Stimulated activated CD8-positive, alpha-beta memory T cell treated with anti-CD3 and anti-CD28 coated beads, Interleukin-12 subunit alpha, Interleukin-12 subunit beta, amount 100 ng/mL, for 4 hours (primary cell): ENCODE data around the gene OR5K3.

Experiments
- DNase-seq: peaks from one replicate; pipeline ENCODE4 v3.0.0-alpha.2; 2020; ENCODE audit warnings: low read depth

The OR5K3 gene

DNA sequence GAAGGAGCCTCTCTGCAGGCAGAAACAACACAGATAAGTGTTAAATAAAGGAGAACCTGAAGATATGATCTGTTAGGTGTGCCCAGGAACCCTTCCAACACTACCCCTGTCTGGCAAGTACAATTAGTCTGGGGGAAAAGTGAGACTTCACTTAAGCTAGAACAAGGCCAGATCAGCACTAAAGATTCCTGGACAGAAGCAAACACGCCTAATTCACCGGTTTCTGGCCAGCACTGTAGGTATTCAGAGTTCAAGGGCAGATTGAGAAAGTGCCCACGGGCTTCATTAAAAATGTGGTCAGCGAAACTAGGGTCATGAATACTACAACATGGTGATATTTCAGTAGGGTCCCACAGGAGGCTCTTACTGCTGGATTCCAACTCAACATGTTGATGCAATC lies 43.9 kb downstream of the OR5K3 start:
- DNase-seq: no peak

DNA sequence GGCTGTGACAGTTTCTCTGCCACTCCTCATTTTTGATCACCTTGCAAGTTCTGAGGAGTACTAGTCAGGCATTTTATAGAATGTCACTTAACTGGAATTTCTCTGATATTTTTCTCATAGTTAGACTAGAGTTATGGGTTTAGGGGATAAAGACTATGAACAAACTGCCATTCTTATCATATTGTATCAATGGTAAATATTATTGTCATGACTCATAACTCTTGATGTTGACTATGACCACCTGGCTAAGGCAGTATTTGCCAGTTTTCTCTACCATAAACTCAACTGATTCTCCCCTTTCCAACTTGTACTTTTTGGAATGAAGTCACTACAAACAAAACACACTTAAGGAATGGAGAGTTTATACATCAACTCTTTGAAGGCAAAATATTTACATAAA lies 49.8 kb downstream of the OR5K3 start:
- DNase-seq: no peak
